Body of pancreas (tissue), 4 donors: Measurements from ENCODE around the gene EEF2KMT. TPM values are rescaled to one million over a fixed set of nuclear protein-coding genes. Genes with fewer than 3 reads are reported as not detected.
"Not testable (repeated sequence)": the region's sequence is repeated elsewhere in the genome, so short reads cannot be mapped to it uniquely, and the experiment has no call there.

ENCODE experiments used
- ATAC-seq: fragments of 150-250 bp; one replicate; pipeline ENCODE4 v1.9.1; 2016
- DNase-seq, 4 donors: peaks; one replicate each; pipeline ENCODE4 v3.0.0-alpha.2; 2019
- H3K27ac ChIP-seq, 4 donors: fragments of 200-600 bp; sonication (generic); 1 replicate in 3 of 4; 2 replicates in 1 of 4; pipeline versions ENCODE4 v1.5.1 to v1.6.1; 2016 to 2019; ENCODE audit warnings: mild to moderate bottlenecking in 1 of 4, mixed read lengths in 1 of 4, moderate library complexity in 1 of 4
- H3K27me3 ChIP-seq, 2 donors: fragments of 200-600 bp; sonication (generic); one replicate each; pipeline ENCODE4 v1.6.0; 2016; ENCODE audit warnings: mild to moderate bottlenecking in 1 of 2
- H3K36me3 ChIP-seq, 2 donors: fragments of 200-600 bp; sonication (generic); replicated peaks in 1 of 2; 2 replicates each; pipeline ENCODE4 v1.5.1; 2016; ENCODE audit warnings: low read depth in 2 of 2; ENCODE audit not compliant: insufficient read depth in 1 of 2
- H3K4me1 ChIP-seq: fragments of 200-600 bp; sonication (generic); one replicate; pipeline ENCODE4 v1.6.0; 2016
- H3K4me3 ChIP-seq, 2 donors: fragments of 200-600 bp; sonication (generic); 1 replicate in 1 of 2; 2 replicates in 1 of 2; pipeline ENCODE4 v1.5.1; 2016 to 2019
- H3K9me3 ChIP-seq, 3 donors: fragments of 200-600 bp; sonication (generic); 1 replicate in 2 of 3; 2 replicates in 1 of 3; pipeline ENCODE4 v1.5.1; 2016
- WGBS, 2 donors: methylation state at CpG; one replicate each; pipeline ENCODE4 v1.1.5; 2017; 5-methylcytosine and 5-hydroxymethylcytosine counted together
- intact Hi-C: fragments of 100-400 bp; cut with DNase I; formaldehyde crosslinking; loops from one replicate; pipeline ENCODE4 v1.15.1; 2023
- total RNA-seq, 2 donors: library from RNA; depleted of rRNA; stranded (reverse); fragments of >200 nt; gene quantifications; one replicate each; pipeline ENCODE4 v1.1.0, GENCODE V29; 2016
- TF ChIP-seq, protein P1 (sequence below), 7 experiments: fragments of 450-650 bp in 4 of 7; fragments of 200-600 bp in 3 of 7; sonication (generic) in 3 of 7; IDR thresholded peaks; one replicate each; pipeline ENCODE4 v1.5.1; 2016 to 2019; ENCODE audit warnings: antibody characterized with exemption in 7 of 7

EEF2KMT gene
- total RNA-seq, 2 donors from 2014 or later = 2.0 to 2.9 TPM

DNA sequence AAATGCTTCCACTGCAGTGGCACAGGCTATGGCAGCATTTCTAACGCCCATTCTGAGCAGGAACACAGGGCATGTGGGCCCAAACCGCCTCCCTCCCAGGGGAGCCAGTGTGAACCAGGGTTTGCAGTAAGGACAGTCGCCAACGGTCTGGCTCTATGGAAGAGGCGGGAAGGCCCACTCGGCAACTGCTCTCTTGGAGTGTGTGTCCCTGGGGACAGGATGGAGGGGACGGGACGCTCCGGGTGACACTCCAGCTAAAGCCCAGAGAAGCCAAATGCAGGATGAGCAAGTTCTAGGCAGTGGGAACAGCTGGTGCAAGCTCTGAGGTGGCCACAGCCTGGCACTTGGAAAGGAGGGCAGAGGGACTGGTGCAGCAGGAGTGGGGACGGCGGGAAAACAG is 3.8 kb downstream of the EEF2KMT start:
- intact Hi-C loops, DNase-seq, H3K27me3 ChIP-seq, H3K4me3 ChIP-seq, ATAC-seq, H3K9me3 ChIP-seq, H3K27ac ChIP-seq, H3K36me3 ChIP-seq: not testable (repeated sequence)
- WGBS, 2 donors = 73 to 83% methylated on average over 2 to 7 of the region's 11 CpGs
- H3K4me1 ChIP-seq = peaks cover 20% of the 10 kb centered on the region

DNA sequence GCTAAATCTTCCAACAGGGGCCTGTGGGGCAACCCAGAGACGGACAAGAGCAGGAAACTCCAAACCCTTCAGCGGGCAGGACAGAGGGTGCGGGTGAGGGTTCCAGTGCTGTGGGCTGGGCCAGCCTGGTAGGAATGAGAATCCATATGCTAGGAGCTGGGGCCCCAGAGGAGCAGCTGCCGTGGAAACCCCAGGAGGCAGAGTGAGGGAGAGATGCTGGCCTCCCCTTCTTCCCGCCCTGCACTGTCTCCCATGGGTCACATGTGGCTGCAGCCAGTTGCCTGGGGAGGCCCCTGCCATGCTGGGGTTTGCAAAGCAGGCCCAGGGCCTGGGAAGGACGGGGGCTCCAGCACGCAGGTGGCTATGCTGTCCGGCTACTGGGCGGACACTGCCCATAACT is 4.5 kb downstream of the EEF2KMT start:
- H3K4me3 ChIP-seq, DNase-seq, intact Hi-C loops, ATAC-seq, H3K27me3 ChIP-seq, H3K36me3 ChIP-seq, H3K27ac ChIP-seq, H3K9me3 ChIP-seq: not testable (repeated sequence)
- 64 to 92% methylated on average over 7 to 9 of the region's 9 CpGs for WGBS, 2 donors
- peaks cover 17% of the 10 kb centered on the region for H3K4me1 ChIP-seq

DNA sequence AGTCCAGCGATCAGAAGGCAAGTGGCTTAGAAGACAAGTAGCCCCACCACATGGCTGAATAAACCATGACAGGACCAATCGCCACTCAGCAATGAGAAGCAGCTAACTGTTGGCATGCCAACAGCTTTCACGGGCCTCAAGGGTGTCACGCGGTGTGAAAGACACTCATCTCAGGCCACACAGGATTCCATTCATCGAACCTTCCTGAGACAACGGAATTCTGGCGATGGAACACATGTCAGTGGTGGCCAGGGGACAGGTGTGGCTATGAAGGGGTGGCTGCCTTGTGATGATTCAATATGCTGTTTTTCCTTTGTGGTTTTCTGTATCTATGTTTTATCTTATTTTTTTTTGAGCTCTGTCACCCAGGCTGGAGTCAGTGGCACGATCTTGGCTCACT is 7.0 kb downstream of the EEF2KMT start:
- intact Hi-C loops, ATAC-seq: not testable (repeated sequence)

DNA sequence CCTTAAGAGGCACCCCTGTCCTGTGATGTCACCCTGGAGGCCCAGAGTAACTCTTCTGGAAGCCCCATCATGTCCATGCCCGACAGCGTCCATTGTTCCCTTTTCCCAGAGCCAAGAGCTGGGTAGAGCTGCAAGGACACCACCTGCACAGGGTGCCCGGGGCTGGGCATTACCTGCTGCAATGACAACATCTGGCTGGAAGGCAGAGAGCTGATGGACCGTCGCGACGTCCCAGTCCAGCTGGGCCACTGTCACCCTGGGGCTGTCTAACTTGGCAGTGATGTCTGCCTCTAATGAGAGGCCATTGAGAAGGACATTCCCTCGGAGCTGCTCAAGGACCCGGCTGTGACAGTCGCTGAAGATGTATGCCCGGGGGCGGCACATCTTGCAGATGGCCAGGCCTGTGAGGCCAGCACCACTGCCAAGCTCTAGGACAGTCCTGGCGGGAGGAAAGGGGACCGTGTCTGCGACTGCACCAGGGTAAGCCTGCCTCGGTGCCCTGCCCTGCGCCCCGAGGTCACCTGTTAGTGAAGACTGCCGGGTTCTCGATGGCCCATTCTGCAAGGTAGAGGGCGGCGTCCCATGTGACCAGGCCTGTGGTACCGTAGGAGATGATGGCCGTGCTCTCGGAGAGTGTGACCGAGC is 7.6 kb downstream of the EEF2KMT start:
- WGBS, 2 donors = 81 to 88% methylated on average over 4 to 26 of the region's 26 CpGs
- DNase-seq, H3K9me3 ChIP-seq, H3K4me1 ChIP-seq, intact Hi-C loops, H3K4me3 ChIP-seq, ATAC-seq, H3K36me3 ChIP-seq, H3K27ac ChIP-seq, H3K27me3 ChIP-seq: not testable (repeated sequence)

More for the DNA sequence above, 7.0 kb downstream of the EEF2KMT start:
- DNase-seq, H3K9me3 ChIP-seq, H3K27ac ChIP-seq, H3K4me1 ChIP-seq, H3K27me3 ChIP-seq, H3K36me3 ChIP-seq, H3K4me3 ChIP-seq: not testable (repeated sequence)
- 82 to 86% methylated on average over 7 to 9 of the region's 9 CpGs for WGBS, 2 donors

DNA sequence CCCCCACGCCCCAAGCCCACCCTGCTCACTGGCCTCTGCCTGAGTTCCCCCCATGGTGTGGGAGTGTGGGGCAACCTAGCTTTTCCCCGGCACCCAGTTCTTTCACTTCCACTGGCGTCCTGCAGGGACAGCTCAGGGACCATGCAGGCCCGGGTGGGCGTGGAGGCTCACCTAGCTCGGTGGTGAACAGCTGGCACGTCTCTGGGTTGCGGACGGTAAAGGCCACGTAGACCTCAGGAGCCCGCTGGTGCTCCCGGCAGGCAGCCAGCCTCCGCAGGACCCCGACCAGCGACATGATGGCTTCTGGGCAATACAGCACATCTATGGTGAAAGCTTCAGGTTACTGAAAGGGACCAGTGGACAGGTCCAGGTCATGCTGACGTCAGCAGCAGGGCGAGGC is 8.7 kb downstream of the EEF2KMT start:
- H3K4me3 ChIP-seq, intact Hi-C loops, H3K4me1 ChIP-seq, H3K9me3 ChIP-seq, H3K27ac ChIP-seq, DNase-seq, ATAC-seq, H3K36me3 ChIP-seq, H3K27me3 ChIP-seq: not testable (repeated sequence)
- 92 to 93% methylated on average over 8 to 17 of the region's 17 CpGs for WGBS, 2 donors

DNA sequence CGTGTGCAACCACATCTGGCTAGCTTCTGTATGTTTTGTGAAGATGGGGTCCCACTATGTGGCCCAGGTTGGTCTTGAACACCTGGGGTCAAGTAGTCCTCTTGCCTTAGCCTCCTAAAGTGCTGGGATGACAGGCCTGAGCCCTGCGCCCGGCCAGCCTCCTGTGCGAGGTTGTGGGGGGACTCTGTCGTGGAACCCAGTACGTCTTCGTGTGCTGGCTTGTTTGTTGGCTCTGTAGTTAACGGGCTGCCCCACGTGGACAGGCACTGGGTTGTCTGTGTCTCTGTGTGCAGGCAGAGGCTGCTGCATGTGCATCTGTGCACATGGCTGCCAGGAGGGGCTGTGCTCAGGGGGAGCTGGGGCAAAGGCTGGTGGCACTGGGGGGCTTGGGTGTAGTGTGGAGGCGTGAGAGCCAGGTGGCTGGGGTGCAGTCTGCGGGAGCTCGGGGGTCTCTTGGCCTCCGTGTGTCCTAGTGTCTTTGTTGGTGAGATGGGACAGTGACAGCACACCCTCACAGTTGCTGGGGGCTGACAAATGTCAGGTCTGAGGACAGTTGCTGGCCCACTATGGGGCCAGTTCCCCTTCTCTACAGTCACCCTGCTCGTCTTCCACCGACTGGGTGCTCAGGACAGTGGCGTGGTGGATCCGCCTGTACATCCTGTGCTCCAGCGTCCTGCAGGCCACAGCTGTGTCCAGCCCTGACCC is 9.4 kb downstream of the EEF2KMT start:
- H3K4me1 ChIP-seq, H3K9me3 ChIP-seq, ATAC-seq, DNase-seq, H3K27ac ChIP-seq, H3K36me3 ChIP-seq, H3K27me3 ChIP-seq, intact Hi-C loops, H3K4me3 ChIP-seq: not testable (repeated sequence)
- 89 to 97% methylated on average over 10 to 18 of the region's 18 CpGs for WGBS, 2 donors

DNA sequence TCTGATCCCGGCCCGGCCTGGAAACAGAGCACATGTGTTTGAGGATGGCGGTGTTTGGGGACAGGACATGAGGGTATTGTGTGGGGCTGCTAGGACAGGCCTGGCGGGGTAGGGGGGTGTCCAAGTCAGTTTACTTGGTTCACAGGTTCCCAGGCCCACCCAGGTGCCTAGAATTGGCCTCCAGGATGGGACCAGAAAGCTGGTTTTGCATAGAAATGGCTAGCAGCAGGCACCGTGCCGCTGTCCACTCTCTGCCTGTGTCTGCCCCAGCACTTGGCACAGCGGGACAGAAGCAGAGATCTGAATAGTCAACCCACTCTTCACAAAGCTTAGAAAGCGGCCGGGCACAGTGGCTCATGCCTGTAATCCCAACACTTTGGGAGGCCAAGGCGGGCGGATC is 11.9 kb downstream of the EEF2KMT start:
- H3K36me3 ChIP-seq, ATAC-seq: not testable (repeated sequence)
- 91 to 93% methylated on average over 6 to 11 of the region's 11 CpGs for WGBS, 2 donors

DNA sequence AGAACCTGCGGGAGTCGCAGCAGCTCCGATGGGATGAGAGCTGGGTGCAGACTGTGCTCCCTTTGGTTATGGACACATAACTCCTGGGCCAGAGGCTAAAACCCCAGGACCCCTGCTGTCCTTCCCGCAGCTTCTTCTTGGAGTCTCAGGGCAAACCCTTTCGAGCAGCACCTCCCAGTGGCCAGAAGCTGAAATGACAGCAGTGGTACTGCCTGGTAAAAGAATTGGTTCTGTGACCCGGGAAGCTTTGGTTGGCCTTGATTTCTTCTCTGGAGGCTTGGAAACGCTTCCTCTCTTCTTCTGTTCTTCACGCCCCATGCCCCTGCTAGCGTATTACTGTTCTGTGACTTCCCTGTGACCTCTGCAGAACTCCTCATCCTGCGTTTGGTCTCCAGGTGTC is 12.8 kb downstream of the EEF2KMT start:
- H3K4me1 ChIP-seq, intact Hi-C loops, H3K4me3 ChIP-seq, H3K27ac ChIP-seq, ATAC-seq, H3K36me3 ChIP-seq, H3K27me3 ChIP-seq, H3K9me3 ChIP-seq: not testable (repeated sequence)
- 60 to 67% methylated on average over 9 to 10 of the region's 10 CpGs for WGBS, 2 donors
- TF ChIP-seq, protein P1, sequence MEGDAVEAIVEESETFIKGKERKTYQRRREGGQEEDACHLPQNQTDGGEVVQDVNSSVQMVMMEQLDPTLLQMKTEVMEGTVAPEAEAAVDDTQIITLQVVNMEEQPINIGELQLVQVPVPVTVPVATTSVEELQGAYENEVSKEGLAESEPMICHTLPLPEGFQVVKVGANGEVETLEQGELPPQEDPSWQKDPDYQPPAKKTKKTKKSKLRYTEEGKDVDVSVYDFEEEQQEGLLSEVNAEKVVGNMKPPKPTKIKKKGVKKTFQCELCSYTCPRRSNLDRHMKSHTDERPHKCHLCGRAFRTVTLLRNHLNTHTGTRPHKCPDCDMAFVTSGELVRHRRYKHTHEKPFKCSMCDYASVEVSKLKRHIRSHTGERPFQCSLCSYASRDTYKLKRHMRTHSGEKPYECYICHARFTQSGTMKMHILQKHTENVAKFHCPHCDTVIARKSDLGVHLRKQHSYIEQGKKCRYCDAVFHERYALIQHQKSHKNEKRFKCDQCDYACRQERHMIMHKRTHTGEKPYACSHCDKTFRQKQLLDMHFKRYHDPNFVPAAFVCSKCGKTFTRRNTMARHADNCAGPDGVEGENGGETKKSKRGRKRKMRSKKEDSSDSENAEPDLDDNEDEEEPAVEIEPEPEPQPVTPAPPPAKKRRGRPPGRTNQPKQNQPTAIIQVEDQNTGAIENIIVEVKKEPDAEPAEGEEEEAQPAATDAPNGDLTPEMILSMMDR (IDR thresholded peaks at IDR 0.05) = peak; percentile 24 to 55 (median 45)
- DNase-seq = peak; percentile 46 to 63 (median 58)

More for the DNA sequence above, 11.9 kb downstream of the EEF2KMT start:
- intact Hi-C loops, H3K27ac ChIP-seq, H3K27me3 ChIP-seq, H3K4me3 ChIP-seq, H3K9me3 ChIP-seq, DNase-seq, H3K4me1 ChIP-seq: not testable (repeated sequence)

DNA sequence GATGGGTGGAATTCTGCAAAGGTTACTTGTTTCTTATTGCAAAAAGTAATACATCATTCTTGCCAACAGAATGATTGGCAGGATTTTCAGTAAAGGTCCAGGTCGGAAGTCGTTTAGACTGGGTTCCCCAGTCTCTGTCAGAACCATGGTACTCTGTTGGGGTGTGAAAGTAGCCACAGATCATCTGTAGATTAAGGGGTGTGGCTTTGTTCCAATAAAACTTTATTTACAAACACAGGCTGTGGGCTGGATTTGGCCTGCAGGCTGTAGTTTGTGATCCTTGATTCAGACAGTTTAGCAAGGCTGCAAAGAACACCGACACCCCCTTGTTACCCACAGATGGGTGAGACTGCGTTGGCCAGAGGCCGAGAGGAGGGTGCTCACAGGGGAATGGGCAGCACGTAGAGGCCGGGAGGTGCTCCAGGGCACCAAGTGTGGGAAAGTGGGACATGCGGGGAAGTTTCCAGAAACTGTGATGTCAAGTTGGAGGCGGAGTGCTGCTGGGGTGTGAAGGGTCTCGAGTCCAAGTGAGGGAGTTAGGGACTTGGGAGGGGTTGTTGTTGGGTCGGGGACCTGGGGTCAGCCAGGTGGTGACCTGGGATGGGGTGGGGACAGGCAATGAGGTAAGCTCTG is 13.4 kb downstream of the EEF2KMT start:
- DNase-seq, H3K36me3 ChIP-seq, ATAC-seq, H3K4me1 ChIP-seq, H3K4me3 ChIP-seq, H3K27ac ChIP-seq, H3K27me3 ChIP-seq, H3K9me3 ChIP-seq, intact Hi-C loops: not testable (repeated sequence)
- 74 to 78% methylated on average over 11 of the region's 11 CpGs for WGBS, 2 donors

DNA sequence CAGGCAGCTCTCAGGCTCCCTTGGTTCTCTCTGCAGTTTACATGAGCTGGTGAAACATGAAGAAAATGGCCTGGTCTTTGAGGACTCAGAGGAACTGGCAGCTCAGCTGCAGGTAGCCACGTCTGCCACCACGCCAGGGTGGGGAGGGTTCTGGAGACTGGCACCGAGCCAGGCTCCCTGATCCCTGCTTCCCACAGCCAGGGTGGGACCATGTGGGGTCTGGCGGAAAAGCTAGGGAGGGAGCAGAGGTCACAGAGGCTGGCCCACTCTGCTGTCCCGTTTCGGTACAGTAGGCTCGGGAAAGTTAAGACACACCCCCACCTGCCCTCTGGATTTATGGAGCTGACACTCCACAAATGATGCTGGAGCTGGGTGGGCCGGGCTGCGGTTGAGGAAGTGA is 13.9 kb downstream of the EEF2KMT start:
- H3K27me3 ChIP-seq, H3K4me1 ChIP-seq, H3K27ac ChIP-seq, DNase-seq, H3K9me3 ChIP-seq, H3K36me3 ChIP-seq, intact Hi-C loops, ATAC-seq, H3K4me3 ChIP-seq: not testable (repeated sequence)
- WGBS, 2 donors = 88 to 89% methylated on average over 7 to 9 of the region's 9 CpGs

DNA sequence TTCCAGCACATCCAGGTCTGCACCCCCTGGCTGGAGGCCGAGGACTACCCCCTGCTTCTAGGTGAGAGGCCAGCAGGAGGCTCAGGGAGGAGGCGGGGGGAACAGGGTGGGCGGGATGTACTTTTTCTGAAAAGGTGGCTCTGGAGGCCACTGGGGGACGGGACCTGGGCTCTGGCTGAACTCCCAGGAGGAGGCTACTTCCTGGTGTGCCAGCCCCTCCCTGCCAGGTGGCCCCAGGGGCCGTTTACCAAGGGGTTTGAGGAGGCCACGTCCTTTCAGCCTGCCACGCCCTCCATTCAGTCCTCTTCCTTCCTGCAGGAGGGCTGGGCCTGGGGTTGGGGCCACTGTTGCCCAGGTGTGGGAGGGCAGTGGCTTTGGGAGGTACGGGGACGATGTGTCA is 16.6 kb downstream of the EEF2KMT start:
- H3K9me3 ChIP-seq, H3K4me3 ChIP-seq, H3K27me3 ChIP-seq, H3K4me1 ChIP-seq, ATAC-seq, intact Hi-C loops: not testable (repeated sequence)
- peaks cover 2 to 11% of the 10 kb centered on the region in 2 donors for H3K36me3 ChIP-seq
- DNase-seq = peak in 1 of 4 donors; percentile 24
- 76 to 77% methylated on average over 6 to 8 of the region's 9 CpGs for WGBS, 2 donors
- peak overlapping the region in 1 of 4 donors; percentile 25 for H3K27ac ChIP-seq
